ENCODE results near the gene SLC17A3. TPM values are rescaled to one million over a fixed set of nuclear protein-coding genes. Genes with fewer than 3 reads are reported as not detected.

Gene SLC17A3
- total RNA-seq, 1 donor from 2014 or later: not detected

DNA sequence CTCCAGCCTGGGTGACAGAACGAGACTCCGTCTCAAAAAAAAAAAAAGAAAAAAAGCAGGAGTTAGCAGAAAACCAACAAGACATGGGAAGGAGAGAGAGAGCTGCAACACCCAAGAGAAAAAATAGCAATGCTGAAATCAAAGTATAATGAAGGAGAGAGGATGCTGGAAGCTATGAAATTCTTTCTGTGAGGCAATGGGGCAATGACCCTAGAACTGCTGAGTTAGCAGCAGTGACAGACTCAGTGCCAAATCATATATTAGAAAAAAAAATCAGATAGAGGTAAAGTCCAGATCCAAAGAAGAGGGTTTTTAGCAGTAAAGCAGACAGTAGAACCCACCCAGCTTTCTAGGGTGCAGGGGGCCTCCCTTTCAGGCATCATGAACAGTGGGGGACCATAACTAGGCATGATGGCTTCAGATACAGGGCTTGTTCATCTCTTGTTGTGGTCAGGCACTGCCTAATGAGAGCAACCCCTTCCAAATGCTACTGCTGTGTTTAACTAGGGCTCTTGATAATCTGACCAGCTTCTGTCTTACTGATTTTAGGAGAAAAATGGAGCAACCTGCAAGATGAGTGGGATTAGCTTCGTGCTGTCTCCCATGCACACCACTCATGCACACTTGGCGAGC, 29.5 kb upstream of the SLC17A3 start:
- H3K4me3 ChIP-seq (ENCODE audit: low read depth, low read length): no peak overlapping the region

DNA sequence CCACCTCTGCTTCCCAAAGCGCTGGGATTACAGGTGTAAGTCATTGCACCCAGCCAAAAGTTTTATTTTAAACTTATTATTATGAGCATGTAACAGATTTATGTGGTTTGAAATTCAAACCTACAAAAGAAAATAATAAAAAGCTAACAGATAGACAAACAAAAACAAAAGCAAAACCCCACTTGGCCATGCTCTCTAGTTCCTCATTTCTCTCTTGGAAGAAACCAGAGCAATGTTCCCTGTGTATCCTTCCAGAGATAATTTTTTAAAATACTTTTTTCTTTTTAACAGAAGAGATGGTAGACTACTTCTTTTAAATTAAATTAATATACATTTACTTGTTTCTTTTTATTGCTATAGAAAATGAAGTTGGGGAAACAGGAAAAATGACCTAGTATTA, 28.0 kb upstream of the SLC17A3 start:
- H3K27me3 ChIP-seq (ENCODE audit: control insufficient read depth, insufficient read depth, low read length): no peaks in the 10 kb centered on the region
- TF ChIP-seq, protein P1, sequence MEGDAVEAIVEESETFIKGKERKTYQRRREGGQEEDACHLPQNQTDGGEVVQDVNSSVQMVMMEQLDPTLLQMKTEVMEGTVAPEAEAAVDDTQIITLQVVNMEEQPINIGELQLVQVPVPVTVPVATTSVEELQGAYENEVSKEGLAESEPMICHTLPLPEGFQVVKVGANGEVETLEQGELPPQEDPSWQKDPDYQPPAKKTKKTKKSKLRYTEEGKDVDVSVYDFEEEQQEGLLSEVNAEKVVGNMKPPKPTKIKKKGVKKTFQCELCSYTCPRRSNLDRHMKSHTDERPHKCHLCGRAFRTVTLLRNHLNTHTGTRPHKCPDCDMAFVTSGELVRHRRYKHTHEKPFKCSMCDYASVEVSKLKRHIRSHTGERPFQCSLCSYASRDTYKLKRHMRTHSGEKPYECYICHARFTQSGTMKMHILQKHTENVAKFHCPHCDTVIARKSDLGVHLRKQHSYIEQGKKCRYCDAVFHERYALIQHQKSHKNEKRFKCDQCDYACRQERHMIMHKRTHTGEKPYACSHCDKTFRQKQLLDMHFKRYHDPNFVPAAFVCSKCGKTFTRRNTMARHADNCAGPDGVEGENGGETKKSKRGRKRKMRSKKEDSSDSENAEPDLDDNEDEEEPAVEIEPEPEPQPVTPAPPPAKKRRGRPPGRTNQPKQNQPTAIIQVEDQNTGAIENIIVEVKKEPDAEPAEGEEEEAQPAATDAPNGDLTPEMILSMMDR (IDR thresholded peaks at IDR 0.05; ENCODE audit: insufficient read depth, low read length, poor library complexity, severe bottlenecking): no peak
- no peak overlapping the region for H3K4me3 ChIP-seq (ENCODE audit: low read depth, low read length)
- no peaks in the 10 kb centered on the region for H3K36me3 ChIP-seq (ENCODE audit: control insufficient read depth, insufficient read depth, low read length)
- no peak for DNase-seq (ENCODE audit: low read depth)

More for the DNA sequence above, 29.5 kb upstream of the SLC17A3 start:
- H3K36me3 ChIP-seq (ENCODE audit: control insufficient read depth, insufficient read depth, low read length): no peaks in the 10 kb centered on the region
- H3K27me3 ChIP-seq (ENCODE audit: control insufficient read depth, insufficient read depth, low read length): no peaks in the 10 kb centered on the region
- TF ChIP-seq, protein P1 (IDR thresholded peaks at IDR 0.05; ENCODE audit: insufficient read depth, low read length, poor library complexity, severe bottlenecking): no peak
- DNase-seq (ENCODE audit: low read depth): no peak

DNA sequence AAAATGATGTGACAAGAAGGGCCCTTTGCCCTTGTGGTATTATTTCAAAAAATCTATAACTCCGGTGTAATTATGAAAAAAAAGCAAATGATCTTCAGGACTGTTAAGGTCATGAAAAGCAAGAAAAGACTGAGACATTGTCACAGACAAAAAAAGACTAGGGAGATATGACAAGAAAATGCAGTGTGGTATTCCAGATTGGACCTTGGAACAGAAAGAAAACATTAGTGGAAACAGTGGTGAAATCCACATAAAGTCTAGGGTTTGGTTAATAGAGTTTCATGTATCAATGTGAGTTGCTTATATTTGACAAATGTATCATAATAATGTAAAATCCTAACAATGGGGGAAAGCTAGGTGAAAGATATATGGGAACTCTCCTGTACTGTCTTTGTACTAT, 26.8 kb upstream of the SLC17A3 start:
- Histone ChIP-seq H3K4me3 (ENCODE audit: low read depth, low read length) (no peak overlapping the region), H3K27me3 (ENCODE audit: control insufficient read depth, insufficient read depth, low read length) (no peaks in the 10 kb centered on the region), H3K36me3 (ENCODE audit: control insufficient read depth, insufficient read depth, low read length) (no peaks in the 10 kb centered on the region)
- no peak for DNase-seq (ENCODE audit: low read depth)
- TF ChIP-seq, protein P1 (IDR thresholded peaks at IDR 0.05; ENCODE audit: insufficient read depth, low read length, poor library complexity, severe bottlenecking): no peak

DNA sequence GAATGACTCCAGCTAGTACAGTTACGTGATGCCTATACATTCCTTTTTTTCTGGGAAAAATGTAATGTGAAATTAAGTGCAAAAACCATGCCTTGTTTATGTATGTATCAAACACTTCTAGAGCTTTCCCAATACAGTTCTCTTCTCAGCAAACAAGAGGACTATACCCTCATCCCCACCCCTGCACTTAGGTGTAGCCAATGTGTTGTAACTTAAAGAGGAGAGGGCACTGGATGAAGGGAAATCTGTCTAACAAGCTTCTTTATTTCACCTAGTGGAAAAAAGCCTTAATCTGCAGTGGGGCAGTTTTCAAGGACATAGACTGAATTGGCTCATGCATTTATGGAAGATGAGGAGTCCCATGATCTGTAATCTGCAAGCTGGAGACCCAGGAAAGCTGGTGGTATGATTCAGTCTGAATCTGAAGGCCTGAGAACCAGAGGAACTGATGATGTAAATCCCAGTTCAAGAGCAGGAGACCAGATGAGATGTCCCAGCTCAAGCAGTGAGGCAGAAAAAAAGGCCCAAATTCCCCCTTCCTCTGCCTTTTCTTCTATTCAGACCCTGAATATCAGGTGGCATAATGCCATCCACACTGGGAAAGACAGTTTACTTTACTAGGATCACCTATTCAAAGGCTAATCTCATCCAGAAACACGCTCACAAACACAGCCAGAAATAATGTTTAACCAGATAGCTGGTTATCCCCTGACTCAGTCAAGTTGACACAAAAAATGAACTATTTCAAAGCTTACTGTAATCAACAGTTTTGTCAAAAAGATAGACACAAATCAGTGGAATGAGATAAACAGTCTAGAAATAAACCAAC, 25.8 kb upstream of the SLC17A3 start:
- TF ChIP-seq, protein P1 (IDR thresholded peaks at IDR 0.05; ENCODE audit: insufficient read depth, low read length, poor library complexity, severe bottlenecking): no peak
- DNase-seq (ENCODE audit: low read depth): peak; percentile 75
- Histone ChIP-seq H3K36me3 (ENCODE audit: control insufficient read depth, insufficient read depth, low read length) (no peaks in the 10 kb centered on the region), H3K4me3 (ENCODE audit: low read depth, low read length) (no peak overlapping the region), H3K27me3 (ENCODE audit: control insufficient read depth, insufficient read depth, low read length) (no peaks in the 10 kb centered on the region)

DNA sequence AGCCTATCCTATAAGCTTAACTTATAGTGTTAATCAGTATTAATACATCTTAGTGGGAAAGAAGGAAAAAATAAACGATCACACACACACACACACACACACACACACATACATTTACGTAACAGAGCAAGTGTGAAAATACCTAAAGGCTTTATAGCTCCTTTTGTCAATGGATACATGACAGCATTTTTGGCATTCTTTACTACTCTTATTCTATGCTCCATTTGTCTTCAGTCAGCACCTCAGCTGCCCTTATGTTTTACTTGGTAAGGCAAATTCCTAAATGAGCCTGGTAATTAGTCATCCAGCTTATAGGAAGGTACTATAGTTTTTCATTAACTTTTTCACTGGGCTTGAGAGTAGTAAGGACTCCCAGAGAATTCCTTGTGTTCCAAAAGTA, 25.1 kb upstream of the SLC17A3 start:
- Histone ChIP-seq H3K4me3 (ENCODE audit: low read depth, low read length) (no peak overlapping the region), H3K36me3 (ENCODE audit: control insufficient read depth, insufficient read depth, low read length) (no peaks in the 10 kb centered on the region), H3K27me3 (ENCODE audit: control insufficient read depth, insufficient read depth, low read length) (no peaks in the 10 kb centered on the region)
- peak; percentile 90 for DNase-seq (ENCODE audit: low read depth)
- TF ChIP-seq, protein P1 (IDR thresholded peaks at IDR 0.05; ENCODE audit: insufficient read depth, low read length, poor library complexity, severe bottlenecking): no peak

All from kidney epithelial cell (primary cell).